Caco-2 (cell line): ENCODE measurements around the gene KCNAB1. TPM values are rescaled to one million over a fixed set of nuclear protein-coding genes. Genes with fewer than 3 reads are reported as not detected.

Source experiments
- BruUV-seq: library from RNA; stranded (reverse); fragments of 400-500 nt; replicated peaks from 2 replicates; lab custom pipeline; 2021; lab: Mats Ljungman, UMichigan
- CTCF ChIA-PET: fragments of 300-600 bp; sonication (Branson Sonifier 250); formaldehyde crosslinking; loops from one replicate; lab custom pipeline; 2022; ENCODE audit warnings: antibody characterized with exemption; lab: Charles Lee
- POLR2A ChIA-PET: fragments of 300-600 bp; sonication (Branson Sonifier 250); formaldehyde crosslinking; loops from one replicate; lab custom pipeline; 2022; ENCODE audit warnings: antibody characterized with exemption; lab: Charles Lee
- DNase-seq, 2 experiments: peaks; one replicate each; pipeline versions ENCODE4 v3.0.0 to v3.0.0-alpha.2; 2020 to 2022
- H3K27me3 ChIP-seq: replicated peaks from 2 replicates; pipeline ENCODE4 v1.6.0; 2011; ENCODE audit warnings: low read length; ENCODE audit not compliant: control insufficient read depth, insufficient read depth
- H3K36me3 ChIP-seq: 2 replicates; pipeline ENCODE4 v1.5.1; 2011; ENCODE audit warnings: low read length; ENCODE audit not compliant: control insufficient read depth, insufficient read depth
- H3K4me1 ChIP-seq: fragments of 250-450 bp; sonication (Bioruptor Pico); 2 replicates; pipeline ENCODE4 v1.5.1; 2020; ENCODE audit warnings: mild to moderate bottlenecking
- H3K4me3 ChIP-seq: 2 replicates; pipeline ENCODE4 v1.5.1; 2011; ENCODE audit warnings: low read depth, mild to moderate bottlenecking, control low read depth, low read length
- H3K9me3 ChIP-seq: fragments of 250-450 bp; sonication (Bioruptor Pico); 2 replicates; pipeline ENCODE4 v1.5.1; 2020; ENCODE audit warnings: mild to moderate bottlenecking, moderate library complexity
- H3K27ac Mint-ChIP-seq: one replicate; pipeline ENCODE4 v1.8.0; 2022; ENCODE audit warnings: mixed read lengths; ENCODE audit not compliant: unreplicated experiment
- H3K27me3 Mint-ChIP-seq: one replicate; pipeline ENCODE4 v1.8.0; 2022; ENCODE audit warnings: mixed read lengths; ENCODE audit not compliant: insufficient read depth, unreplicated experiment
- H3K36me3 Mint-ChIP-seq: one replicate; pipeline ENCODE4 v1.8.0; 2022; ENCODE audit warnings: mild to moderate bottlenecking, mixed read lengths; ENCODE audit not compliant: insufficient read depth, unreplicated experiment
- H3K4me1 Mint-ChIP-seq: one replicate; pipeline ENCODE4 v1.8.0; 2022; ENCODE audit warnings: low read depth, mixed read lengths; ENCODE audit not compliant: unreplicated experiment
- H3K4me3 Mint-ChIP-seq: one replicate; pipeline ENCODE4 v1.8.0; 2022; ENCODE audit warnings: mild to moderate bottlenecking, moderate library complexity, mixed read lengths; ENCODE audit not compliant: unreplicated experiment
- H3K9me3 Mint-ChIP-seq: one replicate; pipeline ENCODE4 v1.8.0; 2022; ENCODE audit warnings: mixed read lengths; ENCODE audit not compliant: unreplicated experiment
- CTCF ChIP-seq, 2 experiments: fragments of 200-600 bp in 1 of 2; IDR thresholded peaks; 1 replicate in 1 of 2; 2 replicates in 1 of 2; pipeline versions ENCODE4 v1.5.1 to v1.8.0; 2011 to 2022; ENCODE audit warnings: antibody characterized with exemption in 1 of 2, control low read depth in 1 of 2, inconsistent platforms in 1 of 2, low read depth in 1 of 2, low read length in 1 of 2, mild to moderate bottlenecking in 1 of 2, moderate library complexity in 1 of 2; ENCODE audit not compliant: insufficient read depth in 1 of 2, severe bottlenecking in 1 of 2, unreplicated experiment in 1 of 2
- intact Hi-C: fragments of 100-400 bp; cut with micrococcal nuclease; formaldehyde crosslinking; loops from one replicate; pipeline ENCODE4 v1.10.0; 2022; ENCODE audit not compliant: unreplicated experiment
- total RNA-seq: library from RNA; stranded (reverse); gene quantifications from 2 replicates; pipeline ENCODE4 v1.2.3, GENCODE V29; 2022

KCNAB1 gene
- total RNA-seq, 1 experiment from 2014 or later: 0.14 TPM

- Histone ChIP-seq H3K9me3 (no peaks in the 10 kb centered on the region), H3K27me3 (no peaks in the 10 kb centered on the region), H3K4me3 (no peak overlapping the region), H3K36me3 (no peaks in the 10 kb centered on the region), H3K4me1 (no peaks in the 10 kb centered on the region)
- Mint-ChIP-seq H3K27me3 (peaks cover 11% of the 10 kb centered on the region), H3K4me3 (no peak overlapping the region), H3K9me3 (no peaks in the 10 kb centered on the region), H3K4me1 (no peaks in the 10 kb centered on the region), H3K27ac (no peak overlapping the region), H3K36me3 (no peaks in the 10 kb centered on the region)
- CTCF ChIA-PET: no interaction called here
- POLR2A ChIA-PET: no interaction called here
- intact Hi-C loops: no loop called here
- DNase-seq: no peak
- BruUV-seq: no TSS peak
- TF ChIP-seq CTCF (IDR thresholded peaks at IDR 0.05; ENCODE audit: insufficient read depth in 1 of 2, low read depth in 1 of 2, low read length in 1 of 2, severe bottlenecking in 1 of 2, unreplicated experiment in 1 of 2): no peak
Measured at GRCh38 chr3:156260331-156260730, 140.0 kb downstream of the KCNAB1 start.

GRCh38 chr3:156264771-156265170, 144.4 kb downstream of the KCNAB1 start:
- Histone ChIP-seq H3K9me3 (no peaks in the 10 kb centered on the region), H3K27me3 (no peaks in the 10 kb centered on the region), H3K4me3 (no peak overlapping the region), H3K36me3 (no peaks in the 10 kb centered on the region), H3K4me1 (no peaks in the 10 kb centered on the region)
- Mint-ChIP-seq H3K27me3 (peaks cover 7% of the 10 kb centered on the region), H3K27ac (no peak overlapping the region), H3K4me3 (no peak overlapping the region), H3K4me1 (no peaks in the 10 kb centered on the region), H3K36me3 (no peaks in the 10 kb centered on the region), H3K9me3 (no peaks in the 10 kb centered on the region)
- no TSS peak for BruUV-seq
- intact Hi-C loops: no loop called here
- DNase-seq: no peak
- ChIA-PET CTCF (no interaction called here), POLR2A (no interaction called here)
- TF ChIP-seq CTCF (IDR thresholded peaks at IDR 0.05; ENCODE audit: insufficient read depth in 1 of 2, low read depth in 1 of 2, low read length in 1 of 2, severe bottlenecking in 1 of 2, unreplicated experiment in 1 of 2): no peak

GRCh38 chr3:156271508-156271907, 151.1 kb downstream of the KCNAB1 start:
- H3K4me1 ChIP-seq: no peaks in the 10 kb centered on the region
- no peak for TF ChIP-seq CTCF (IDR thresholded peaks at IDR 0.05; ENCODE audit: insufficient read depth in 1 of 2, low read depth in 1 of 2, low read length in 1 of 2, severe bottlenecking in 1 of 2, unreplicated experiment in 1 of 2)
- no TSS peak for BruUV-seq
- no peaks in the 10 kb centered on the region for H3K36me3 ChIP-seq
- ChIA-PET POLR2A (no interaction called here), CTCF (no interaction called here)
- DNase-seq: no peak
- no peaks in the 10 kb centered on the region for H3K27me3 Mint-ChIP-seq
- H3K9me3 ChIP-seq: no peaks in the 10 kb centered on the region
- H3K4me1 Mint-ChIP-seq: no peaks in the 10 kb centered on the region
- no peak overlapping the region for H3K4me3 ChIP-seq
- no peaks in the 10 kb centered on the region for H3K36me3 Mint-ChIP-seq
- no peak overlapping the region for H3K4me3 Mint-ChIP-seq
- no peaks in the 10 kb centered on the region for H3K9me3 Mint-ChIP-seq
- intact Hi-C loops: no loop called here
- no peaks in the 10 kb centered on the region for H3K27me3 ChIP-seq
- no peak overlapping the region for H3K27ac Mint-ChIP-seq
